IMR-90 (cell line): Measurements from ENCODE around the gene ATP6AP1. TPM values are rescaled to one million over a fixed set of nuclear protein-coding genes. Genes with fewer than 3 reads are reported as not detected.

Experiments
- ATAC-seq: fragments of 200-7000 bp; cut with Tn5 transposase; 2 replicates; pipeline ENCODE4 v1.9.1; 2020; ENCODE audit warnings: low read depth, mild to moderate bottlenecking, moderate library complexity
- BruUV-seq: library from RNA; stranded (reverse); fragments of 400-500 nt; replicated peaks from 2 replicates; lab custom pipeline; 2021; lab: Mats Ljungman, UMichigan
- CTCF ChIA-PET: fragments of 300-600 bp; formaldehyde crosslinking; extraction: SDS; loops from one replicate; lab custom pipeline; 2021; ENCODE audit warnings: antibody characterized with exemption; lab: Yijun Ruan, JAX
- POLR2A ChIA-PET: fragments of 300-600 bp; sonication (Branson Sonifier 250); formaldehyde crosslinking; loops from one replicate; lab custom pipeline; 2022; ENCODE audit warnings: antibody characterized with exemption; ENCODE audit not compliant: unreplicated experiment; lab: Charles Lee
- DNase-seq: peaks from one replicate; pipeline ENCODE4 v3.0.0; 2013
- H2AFZ ChIP-seq: replicated peaks from 2 replicates; pipeline ENCODE3; 2013; ENCODE audit warnings: low read length, mild to moderate bottlenecking; ENCODE audit not compliant: poor library complexity
- H2AK5ac ChIP-seq: 2 replicates; pipeline ENCODE4 v1.6.1; 2013; ENCODE audit warnings: low read depth, low read length, inconsistent platforms
- H2AK9ac ChIP-seq: replicated peaks from 2 replicates; pipeline ENCODE3; 2013; ENCODE audit warnings: mild to moderate bottlenecking, low read depth, low read length, moderate library complexity; ENCODE audit not compliant: poor library complexity
- H2BK120ac ChIP-seq: 2 replicates; pipeline ENCODE4 v1.6.1; 2013; ENCODE audit warnings: low read depth, low read length, inconsistent platforms
- H2BK15ac ChIP-seq: 3 replicates; pipeline ENCODE4 v1.6.1; 2013; ENCODE audit warnings: low read depth, low read length, inconsistent platforms
- H2BK20ac ChIP-seq: 2 replicates; pipeline ENCODE4 v1.6.1; 2013; ENCODE audit warnings: low read depth, mild to moderate bottlenecking, inconsistent platforms, low read length, moderate library complexity
- H2BK5ac ChIP-seq: 2 replicates; pipeline ENCODE4 v1.6.1; 2013; ENCODE audit warnings: mild to moderate bottlenecking, low read depth, low read length, inconsistent platforms; ENCODE audit not compliant: poor library complexity, severe bottlenecking
- H3K14ac ChIP-seq: replicated peaks from 2 replicates; pipeline ENCODE4 v1.6.1; 2013; ENCODE audit warnings: low read depth, low read length, inconsistent platforms
- H3K18ac ChIP-seq: 2 replicates; pipeline ENCODE4 v1.6.1; 2013; ENCODE audit warnings: low read depth, low read length, control low read depth
- H3K23ac ChIP-seq: 2 replicates; pipeline ENCODE4 v1.6.1; 2013; ENCODE audit warnings: low read depth, low read length, inconsistent platforms
- H3K27ac ChIP-seq: 2 replicates; pipeline ENCODE4 v1.5.1; 2013; ENCODE audit warnings: mild to moderate bottlenecking, control low read depth, low read length; ENCODE audit not compliant: insufficient read depth
- H3K27me3 ChIP-seq: 2 replicates; pipeline ENCODE4 v1.6.1; 2013; ENCODE audit warnings: low read length; ENCODE audit not compliant: control insufficient read depth, insufficient read depth
- H3K36me3 ChIP-seq: 2 replicates; pipeline ENCODE4 v1.6.1; 2013; ENCODE audit warnings: low read length, mixed read lengths; ENCODE audit not compliant: control insufficient read depth, insufficient read depth
- H3K4ac ChIP-seq: 2 replicates; pipeline ENCODE4 v1.6.1; 2013; ENCODE audit warnings: low read depth, low read length, inconsistent platforms
- H3K4me1 ChIP-seq: 2 replicates; pipeline ENCODE4 v1.6.1; 2013; ENCODE audit warnings: low read length, mixed read lengths; ENCODE audit not compliant: control insufficient read depth, insufficient read depth
- H3K4me2 ChIP-seq: 2 replicates; pipeline ENCODE4 v1.6.1; 2013; ENCODE audit warnings: low read depth, mild to moderate bottlenecking, control low read depth, low read length, moderate library complexity
- H3K4me3 ChIP-seq: 2 replicates; pipeline ENCODE4 v1.5.1; 2013; ENCODE audit warnings: low read depth, mild to moderate bottlenecking, control low read depth, low read length, moderate library complexity; ENCODE audit not compliant: insufficient read depth
- H3K56ac ChIP-seq: 2 replicates; pipeline ENCODE4 v1.6.1; 2013; ENCODE audit warnings: low read length, inconsistent platforms; ENCODE audit not compliant: insufficient read depth; ENCODE audit errors: extremely low read depth
- H3K79me1 ChIP-seq, 2 experiments: 2 replicates each; pipeline ENCODE4 v1.6.1; 2013; ENCODE audit warnings: low read length in 2 of 2, inconsistent platforms in 1 of 2, low read depth in 1 of 2
- H3K9ac ChIP-seq: 2 replicates; pipeline ENCODE4 v1.6.1; 2013; ENCODE audit warnings: low read depth, low read length, control low read depth
- H3K9me1 ChIP-seq: 2 replicates; pipeline ENCODE4 v1.6.1; 2013; ENCODE audit warnings: low read length, inconsistent platforms; ENCODE audit not compliant: insufficient read depth
- H3K9me3 ChIP-seq: 2 replicates; pipeline ENCODE4 v1.6.1; 2013; ENCODE audit warnings: low read length; ENCODE audit not compliant: control insufficient read depth, insufficient read depth
- H4K20me1 ChIP-seq: 2 replicates; pipeline ENCODE4 v1.6.1; 2013; ENCODE audit warnings: low read length, inconsistent platforms; ENCODE audit not compliant: insufficient read depth
- H4K5ac ChIP-seq: 2 replicates; pipeline ENCODE4 v1.6.1; 2013; ENCODE audit warnings: mild to moderate bottlenecking, low read depth, low read length, control low read depth
- H4K8ac ChIP-seq, 2 experiments: 2 replicates each; pipeline ENCODE4 v1.6.1; 2013; ENCODE audit warnings: low read depth in 2 of 2, low read length in 2 of 2, control low read depth in 1 of 2, inconsistent platforms in 1 of 2
- H4K91ac ChIP-seq: 2 replicates; pipeline ENCODE4 v1.6.1; 2013; ENCODE audit warnings: low read depth, low read length, inconsistent platforms; ENCODE audit not compliant: insufficient read depth
- BHLHE40 ChIP-seq: fragments of 150-350 bp; IDR thresholded peaks from 2 replicates; pipeline ENCODE4 v1.6.1; 2016; ENCODE audit warnings: mild to moderate bottlenecking, low read depth, low read length
- CEBPB ChIP-seq: IDR thresholded peaks from 2 replicates; pipeline ENCODE4 v1.6.1; 2012; ENCODE audit warnings: low read depth, low read length, improper control_type of control experiment
- CHD1 ChIP-seq: IDR thresholded peaks from 2 replicates; pipeline ENCODE4 v1.6.1; 2012; ENCODE audit warnings: low read depth, low read length, improper control_type of control experiment
- FOS ChIP-seq: fragments of 150-350 bp; IDR thresholded peaks from 2 replicates; pipeline ENCODE4 v1.6.1; 2016; ENCODE audit warnings: low read depth, low read length
- MAFK ChIP-seq: IDR thresholded peaks from 2 replicates; pipeline ENCODE4 v1.6.1; 2012; ENCODE audit warnings: low read depth, low read length, improper control_type of control experiment
- MAZ ChIP-seq: IDR thresholded peaks from 2 replicates; pipeline ENCODE4 v1.6.1; 2012; ENCODE audit warnings: low read depth, mild to moderate bottlenecking, low read length, improper control_type of control experiment, moderate library complexity, borderline replicate concordance
- MXI1 ChIP-seq: IDR thresholded peaks from 2 replicates; pipeline ENCODE4 v1.6.1; 2012; ENCODE audit warnings: low read depth, mild to moderate bottlenecking, low read length, moderate library complexity, borderline replicate concordance
- NFE2L2 ChIP-seq: fragments of 150-350 bp; IDR thresholded peaks from 2 replicates; pipeline ENCODE4 v1.6.1; 2016; ENCODE audit warnings: low read depth, mild to moderate bottlenecking, low read length
- POLR2A ChIP-seq: IDR thresholded peaks from 2 replicates; pipeline ENCODE4 v1.6.1; 2012; ENCODE audit warnings: mild to moderate bottlenecking, low read depth, low read length
- RAD21 ChIP-seq: IDR thresholded peaks from 2 replicates; pipeline ENCODE4 v1.6.1; 2012; ENCODE audit warnings: low read length, improper control_type of control experiment
- RCOR1 ChIP-seq: IDR thresholded peaks from 2 replicates; pipeline ENCODE4 v1.6.1; 2012; ENCODE audit warnings: mild to moderate bottlenecking, low read length, improper control_type of control experiment; ENCODE audit not compliant: insufficient replicate concordance
- RFX5 ChIP-seq: IDR thresholded peaks from 2 replicates; pipeline ENCODE4 v1.8.0; 2012; ENCODE audit warnings: low read depth, mild to moderate bottlenecking, low read length, moderate library complexity
- SMC3 ChIP-seq: fragments of 150-350 bp; IDR thresholded peaks from 2 replicates; pipeline ENCODE4 v1.6.1; 2016; ENCODE audit warnings: low read depth, mild to moderate bottlenecking, antibody characterized with exemption, low read length, moderate library complexity
- WGBS, 2 experiments: methylation state at CpG; one replicate each; pipeline versions ENCODE4 v1.1.5 to v1.1.7; 2013; ENCODE audit warnings: missing lambda C conversion rate in 2 of 2; ENCODE audit not compliant: insufficient read length in 1 of 2; ENCODE audit errors: extremely low coverage in 2 of 2; 5-methylcytosine and 5-hydroxymethylcytosine counted together
- dilution Hi-C: fragments of 300-500 bp; cut with HindIII; formaldehyde crosslinking; loops from one replicate; pipeline ENCODE4 v1.14.3; 2018; ENCODE audit warnings: low sequenced_read_pairs; ENCODE audit not compliant: unreplicated experiment
- in situ Hi-C: fragments of 300-500 bp; cut with MboI; formaldehyde crosslinking; loops from 3 replicates; pipeline ENCODE4 v1.14.3; 2019; ENCODE audit warnings: low sequenced_read_pairs, inconsistent platforms, mixed read lengths
- intact Hi-C: fragments of 100-400 bp; cut with micrococcal nuclease; formaldehyde crosslinking; loops from 2 replicates; pipeline ENCODE4 v1.10.0; 2022
- polyA plus RNA-seq, 3 experiments: library from polyadenylated mRNA; depleted of rRNA; stranded (reverse); fragments of >200 nt; gene quantifications; 2 replicates each; pipeline ENCODE4 v1.2.3, GENCODE V29; 2012; ENCODE audit warnings: low replicate concordance in 1 of 3
- total RNA-seq: library from RNA; depleted of rRNA; stranded (reverse); fragments of >200 nt; gene quantifications from 2 replicates; pipeline ENCODE4 v1.2.3, GENCODE V29; 2012
- TF ChIP-seq, protein P1 (sequence below): fragments of 150-350 bp; IDR thresholded peaks from 2 replicates; pipeline ENCODE4 v1.6.1; 2017; ENCODE audit warnings: mild to moderate bottlenecking, antibody characterized with exemption, low read length, low read depth
- TF ChIP-seq, protein P2 (sequence below): conservative IDR thresholded peaks from 2 replicates; pipeline ENCODE4 v1.5.1; 2012; ENCODE audit warnings: mild to moderate bottlenecking, low read depth, low read length, improper control_type of control experiment
- TF ChIP-seq, protein P3 (sequence below): fragments of 150-350 bp; IDR thresholded peaks from 2 replicates; pipeline ENCODE4 v1.6.1; 2016; ENCODE audit warnings: low read depth, mild to moderate bottlenecking, low read length, moderate library complexity, borderline replicate concordance

ATP6AP1 gene
- total and polyA plus RNA-seq, 2 of the 4 experiments (the other 2 are of a cell fraction): 13.8 to 96.7 TPM

DNA sequence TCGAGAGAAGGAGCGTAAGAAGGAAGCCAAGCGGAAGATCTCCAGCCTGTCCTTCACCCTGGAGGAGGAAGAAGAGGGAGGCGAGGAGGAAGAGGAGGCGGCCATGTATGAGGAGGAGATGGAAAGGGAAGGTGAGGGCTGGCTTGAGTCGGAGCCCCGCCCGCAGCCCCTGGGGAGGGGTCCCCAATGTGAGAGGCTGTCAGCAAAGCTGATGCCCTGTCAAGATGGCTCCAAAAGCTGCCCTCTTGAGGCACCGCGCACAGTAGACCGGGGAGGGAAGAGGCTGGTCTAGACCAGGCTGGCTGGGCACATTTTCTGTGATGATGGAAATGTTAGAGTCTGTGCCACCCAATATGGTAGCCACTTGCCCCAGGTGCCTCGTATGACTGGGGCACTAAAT is 18.0 kb downstream of the ATP6AP1 start:
- no TSS peak for BruUV-seq
- CTCF ChIA-PET: no interaction called here
- TF ChIP-seq RFX5 (no peak), CEBPB (no peak), FOS (no peak), SMC3 (no peak), BHLHE40 (no peak), RAD21 (no peak), MXI1 (no peak), MAFK (no peak), NFE2L2 (no peak), POLR2A (no peak), RCOR1 (no peak), MAZ (no peak), CHD1 (no peak)
- TF ChIP-seq, protein P1, sequence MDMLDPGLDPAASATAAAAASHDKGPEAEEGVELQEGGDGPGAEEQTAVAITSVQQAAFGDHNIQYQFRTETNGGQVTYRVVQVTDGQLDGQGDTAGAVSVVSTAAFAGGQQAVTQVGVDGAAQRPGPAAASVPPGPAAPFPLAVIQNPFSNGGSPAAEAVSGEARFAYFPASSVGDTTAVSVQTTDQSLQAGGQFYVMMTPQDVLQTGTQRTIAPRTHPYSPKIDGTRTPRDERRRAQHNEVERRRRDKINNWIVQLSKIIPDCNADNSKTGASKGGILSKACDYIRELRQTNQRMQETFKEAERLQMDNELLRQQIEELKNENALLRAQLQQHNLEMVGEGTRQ: no peak
- TF ChIP-seq, protein P2, sequence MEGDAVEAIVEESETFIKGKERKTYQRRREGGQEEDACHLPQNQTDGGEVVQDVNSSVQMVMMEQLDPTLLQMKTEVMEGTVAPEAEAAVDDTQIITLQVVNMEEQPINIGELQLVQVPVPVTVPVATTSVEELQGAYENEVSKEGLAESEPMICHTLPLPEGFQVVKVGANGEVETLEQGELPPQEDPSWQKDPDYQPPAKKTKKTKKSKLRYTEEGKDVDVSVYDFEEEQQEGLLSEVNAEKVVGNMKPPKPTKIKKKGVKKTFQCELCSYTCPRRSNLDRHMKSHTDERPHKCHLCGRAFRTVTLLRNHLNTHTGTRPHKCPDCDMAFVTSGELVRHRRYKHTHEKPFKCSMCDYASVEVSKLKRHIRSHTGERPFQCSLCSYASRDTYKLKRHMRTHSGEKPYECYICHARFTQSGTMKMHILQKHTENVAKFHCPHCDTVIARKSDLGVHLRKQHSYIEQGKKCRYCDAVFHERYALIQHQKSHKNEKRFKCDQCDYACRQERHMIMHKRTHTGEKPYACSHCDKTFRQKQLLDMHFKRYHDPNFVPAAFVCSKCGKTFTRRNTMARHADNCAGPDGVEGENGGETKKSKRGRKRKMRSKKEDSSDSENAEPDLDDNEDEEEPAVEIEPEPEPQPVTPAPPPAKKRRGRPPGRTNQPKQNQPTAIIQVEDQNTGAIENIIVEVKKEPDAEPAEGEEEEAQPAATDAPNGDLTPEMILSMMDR: no peak
- TF ChIP-seq, protein P3, sequence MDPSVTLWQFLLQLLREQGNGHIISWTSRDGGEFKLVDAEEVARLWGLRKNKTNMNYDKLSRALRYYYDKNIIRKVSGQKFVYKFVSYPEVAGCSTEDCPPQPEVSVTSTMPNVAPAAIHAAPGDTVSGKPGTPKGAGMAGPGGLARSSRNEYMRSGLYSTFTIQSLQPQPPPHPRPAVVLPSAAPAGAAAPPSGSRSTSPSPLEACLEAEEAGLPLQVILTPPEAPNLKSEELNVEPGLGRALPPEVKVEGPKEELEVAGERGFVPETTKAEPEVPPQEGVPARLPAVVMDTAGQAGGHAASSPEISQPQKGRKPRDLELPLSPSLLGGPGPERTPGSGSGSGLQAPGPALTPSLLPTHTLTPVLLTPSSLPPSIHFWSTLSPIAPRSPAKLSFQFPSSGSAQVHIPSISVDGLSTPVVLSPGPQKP: no peak

More for the DNA sequence above, 18.0 kb downstream of the ATP6AP1 start:
- Histone ChIP-seq H3K56ac (no peak overlapping the region), H2AK5ac (no peak overlapping the region), H4K8ac (no peak overlapping the region), H2BK15ac (no peak overlapping the region), H2BK120ac (no peak overlapping the region), H3K27ac (no peak overlapping the region), H4K20me1 (no peaks in the 10 kb centered on the region; the same call in 1 of the 2 replicates), H3K4me2 (no peak overlapping the region), H3K4me1 (peaks cover 8% of the 10 kb centered on the region; the same call in 1 of the 2 replicates), H3K14ac (no peak overlapping the region), H2AFZ (no peak overlapping the region), H3K18ac (no peak overlapping the region), H2BK20ac (no peak overlapping the region), H3K9me3 (no peaks in the 10 kb centered on the region; the same call in 1 of the 2 replicates), H3K27me3 (no peaks in the 10 kb centered on the region), H3K36me3 (peaks cover 59% of the 10 kb centered on the region), H3K9ac (no peak overlapping the region), H3K4me3 (no peak overlapping the region), H3K79me1 (peaks cover 0 to 32% of the 10 kb centered on the region in 2 experiments; a peak in 2 of 4 replicates), H3K23ac (no peak overlapping the region; the same call in 1 of the 2 replicates), H3K4ac (no peak overlapping the region), H2BK5ac (no peak overlapping the region), H2AK9ac (no peak overlapping the region), H4K91ac (no peak overlapping the region), H4K5ac (no peak overlapping the region), H3K9me1 (no peaks in the 10 kb centered on the region)
- DNase-seq (no peak), ATAC-seq (no peak)
- WGBS, 2 experiments: 72% methylated on average over 2 of the region's 12 CpGs; no CpG with 5 or more reads in 1 of the 2 experiments
- in situ Hi-C loops (no loop called here), intact Hi-C loops (no loop called here), dilution Hi-C loops (no loop called here)
- POLR2A ChIA-PET: interaction anchor here (1.0 kb wide), 1 partner anchor 8 kb away, joined by 3 read pairs; no protein-coding TSS in a partner anchor
